NCI-H1048 (cell line): ENCODE measurements around the gene MSTN.

ENCODE experiments used
- DNase-seq: peaks from one replicate; lab custom pipeline; 2025; lab: John Stamatoyannopoulos, UW

The MSTN gene

GRCh38 chr2:190062601-190063000 is at the start of gene MSTN:
Gene MSTN (minus strand): TSS chr2:190062729. CDS start chr2:190062596, 133 bp downstream.
- no peak for DNase-seq

DNA sequence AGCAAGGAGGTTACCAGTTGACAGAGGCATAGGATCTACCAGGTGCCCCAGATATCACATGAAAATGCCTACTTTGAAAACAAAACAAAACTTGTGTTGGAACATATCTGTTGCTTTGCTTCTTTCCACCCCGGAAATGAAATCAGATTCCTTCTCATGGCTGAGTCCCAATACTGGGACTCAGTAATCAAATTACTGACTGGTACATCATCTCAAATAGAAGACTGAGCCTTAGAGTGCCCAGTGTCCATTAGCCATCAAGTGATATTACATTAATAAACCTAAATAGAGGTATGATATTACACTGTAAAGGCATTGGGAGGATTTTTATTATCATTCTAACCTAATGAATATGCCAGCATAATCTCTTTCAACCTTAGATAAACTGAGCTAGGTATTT is 48.6 kb upstream of the MSTN start:
- DNase-seq = no peak

- DNase-seq = no peak
These were observed 48.2 kb upstream of the MSTN start for GRCh38 chr2:190110699-190111098.

- DNase-seq = no peak
These were observed 47.6 kb upstream of the MSTN start for GRCh38 chr2:190110131-190110530.

DNA sequence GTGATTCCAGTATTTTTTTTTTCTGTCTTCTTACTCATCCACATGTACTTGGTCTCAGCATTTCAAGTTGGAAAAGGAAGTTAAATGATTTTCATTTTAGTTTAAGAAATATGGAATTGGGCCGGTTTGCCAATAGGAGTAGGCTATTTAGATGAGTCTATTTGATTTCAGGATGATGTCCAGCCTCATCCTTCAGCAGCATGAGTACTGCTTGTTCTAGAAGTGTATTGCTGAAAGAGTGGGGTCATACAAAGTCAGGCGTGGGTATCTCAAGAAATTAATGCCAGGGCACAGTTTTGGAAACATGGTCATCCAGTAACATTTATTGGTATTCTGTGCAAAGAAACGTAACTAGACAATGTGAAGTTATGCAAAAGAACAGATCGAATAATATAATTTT is 44.9 kb upstream of the MSTN start:
- no peak for DNase-seq

GRCh38 chr2:190106783-190107182 is 44.3 kb upstream of the MSTN start:
- DNase-seq = no peak

- no peak for DNase-seq
These were observed 43.0 kb upstream of the MSTN start for GRCh38 chr2:190105554-190105953.

DNA sequence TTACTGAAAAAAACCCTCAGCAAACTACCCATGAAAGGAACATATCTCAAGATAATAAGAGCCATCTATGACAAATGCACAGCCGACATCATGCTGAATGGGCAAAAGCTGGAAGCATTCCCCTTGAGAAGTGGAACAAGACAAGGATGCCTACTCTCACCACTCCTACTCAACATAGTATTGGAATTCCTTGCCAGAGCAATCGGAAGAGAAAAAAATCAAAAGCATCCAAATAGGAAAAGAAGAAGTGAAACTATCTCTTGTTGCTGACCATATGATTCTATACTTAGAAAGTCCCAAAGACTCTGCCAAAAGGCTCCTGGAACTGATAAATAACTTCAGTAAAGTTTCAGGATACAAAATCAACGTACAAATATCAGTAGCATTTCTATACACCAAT is 40.6 kb upstream of the MSTN start:
- no peak for DNase-seq

GRCh38 chr2:190099890-190100697 is 37.6 kb upstream of the MSTN start:
- DNase-seq = no peak

DNA sequence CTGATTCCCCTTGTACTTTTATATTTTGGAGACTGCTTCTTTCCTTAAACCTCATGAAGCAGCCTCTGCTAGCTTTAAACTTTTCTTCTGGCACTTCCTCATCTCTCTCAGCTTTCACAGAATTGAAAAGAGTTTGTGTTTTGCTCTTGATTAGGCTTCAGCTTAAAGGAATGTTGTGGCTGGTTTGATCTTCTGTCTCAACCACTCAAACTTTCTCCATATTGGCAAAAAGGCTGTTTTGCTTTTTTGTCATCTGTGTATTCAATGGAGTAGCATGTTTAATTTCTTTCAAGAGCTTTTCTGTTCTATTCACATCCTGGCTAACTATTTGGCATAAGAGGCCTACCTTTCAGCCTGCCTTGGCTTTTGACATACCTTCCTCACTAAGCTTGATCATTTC is 36.3 kb upstream of the MSTN start:
- no peak for DNase-seq

DNA sequence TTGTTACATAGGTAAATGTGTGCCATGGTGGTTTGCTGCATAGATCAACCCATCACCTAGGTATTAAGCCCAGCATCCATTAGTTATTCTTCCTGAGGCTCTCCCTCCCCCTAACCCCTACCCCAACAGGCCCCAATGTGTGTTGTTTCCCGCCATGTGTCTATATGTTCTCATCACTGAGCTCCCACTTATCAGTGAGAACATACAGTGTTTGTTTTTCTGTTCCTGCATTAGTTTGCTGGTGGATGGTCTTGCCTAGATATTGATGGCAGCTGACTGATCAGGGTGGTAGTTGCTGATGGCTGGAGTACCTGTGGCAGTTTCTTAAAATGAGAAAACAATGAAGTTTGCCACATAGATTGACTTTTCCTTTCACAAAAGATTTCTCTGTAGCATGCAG is 34.6 kb upstream of the MSTN start:
- DNase-seq = no peak

DNA sequence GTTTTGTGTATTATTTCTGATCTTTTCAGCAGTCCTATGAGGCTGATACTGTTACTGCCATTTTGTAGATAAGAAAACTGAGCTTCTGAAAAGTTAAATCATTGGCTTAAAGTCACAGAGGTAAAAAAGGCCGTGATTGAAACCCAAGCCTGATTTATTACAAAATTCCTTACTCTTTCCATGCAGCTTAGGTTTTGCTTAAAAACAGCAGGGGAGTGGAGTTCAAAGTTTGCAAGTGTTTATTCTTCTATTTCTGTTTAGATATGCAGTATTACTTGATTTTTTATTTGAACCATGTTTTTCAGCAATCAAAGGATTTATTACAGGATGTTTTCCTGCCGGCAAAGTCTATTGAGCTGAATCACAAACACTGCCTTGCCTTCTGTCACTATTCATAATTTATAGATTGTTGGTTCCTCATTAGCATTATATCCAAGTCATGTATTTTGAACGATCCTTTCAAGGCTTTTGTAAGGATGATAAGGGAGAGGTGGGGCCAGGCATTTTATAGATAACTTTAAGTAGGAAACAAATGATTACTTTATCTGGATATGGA is 31.9 kb upstream of the MSTN start:
- no peak for DNase-seq

DNA sequence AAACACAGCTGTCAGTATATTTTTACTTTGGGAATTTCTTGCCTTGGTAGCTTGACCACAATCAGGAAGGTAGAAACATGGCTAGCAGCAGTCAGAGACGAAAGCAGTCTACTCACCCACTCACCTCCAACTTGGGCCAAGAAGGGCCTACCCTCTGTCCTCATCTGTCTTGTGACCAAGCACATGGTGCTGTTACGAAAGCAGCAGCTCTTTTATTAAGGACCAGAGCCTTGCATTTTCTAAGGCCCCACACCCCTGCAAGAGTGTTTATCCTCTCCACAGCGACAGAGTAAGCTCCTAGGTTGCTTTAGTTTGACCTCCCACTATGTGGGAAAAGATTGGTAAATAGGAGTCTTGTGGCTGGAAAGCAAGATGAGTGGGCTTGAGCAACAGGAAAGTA is 31.3 kb upstream of the MSTN start:
- DNase-seq = no peak

GRCh38 chr2:190090148-190090547 is 27.6 kb upstream of the MSTN start:
- no peak for DNase-seq

DNA sequence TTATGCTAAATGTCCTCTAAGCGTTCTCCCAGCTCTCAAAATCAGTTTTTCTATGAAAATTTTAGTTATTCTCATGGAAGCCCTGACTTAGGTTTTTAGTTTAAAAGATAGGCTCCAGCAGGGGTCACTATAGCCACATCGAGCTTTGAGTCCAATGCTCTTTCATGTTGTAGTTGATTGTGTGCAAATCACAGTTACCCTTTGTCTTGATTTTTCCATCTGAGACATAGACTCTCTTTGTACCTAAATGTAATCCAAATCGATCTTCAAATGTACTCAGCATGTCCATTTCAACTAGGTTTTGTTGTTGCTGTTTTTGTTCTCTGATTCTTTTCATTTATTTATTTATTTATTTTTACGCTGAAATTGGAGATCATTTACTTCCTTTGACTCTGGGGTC is 26.4 kb upstream of the MSTN start:
- DNase-seq = peak; percentile 2

DNA sequence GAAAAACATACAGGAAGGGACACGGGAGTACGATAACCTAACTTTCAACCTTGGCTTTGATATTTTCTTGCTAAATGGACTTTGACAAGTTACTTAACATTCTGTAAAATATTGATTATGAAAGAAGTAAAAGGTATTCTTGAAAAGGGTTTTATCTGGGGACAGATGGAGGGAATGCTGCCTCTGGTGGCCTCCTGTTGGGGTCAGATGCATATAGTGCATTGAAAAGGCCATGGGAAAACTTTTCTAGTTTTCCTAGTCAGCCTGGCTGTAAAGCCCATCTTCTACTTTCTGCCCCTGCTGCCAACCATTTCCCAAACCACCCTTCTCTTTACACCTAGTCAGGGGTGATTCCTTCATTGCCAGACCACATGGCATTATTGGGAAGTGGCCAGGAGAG is 22.2 kb upstream of the MSTN start:
- DNase-seq = no peak

GRCh38 chr2:190082118-190082517 is 19.6 kb upstream of the MSTN start:
- DNase-seq = no peak

- no peak for DNase-seq
These were observed 18.1 kb upstream of the MSTN start for GRCh38 chr2:190080527-190081049.

DNA sequence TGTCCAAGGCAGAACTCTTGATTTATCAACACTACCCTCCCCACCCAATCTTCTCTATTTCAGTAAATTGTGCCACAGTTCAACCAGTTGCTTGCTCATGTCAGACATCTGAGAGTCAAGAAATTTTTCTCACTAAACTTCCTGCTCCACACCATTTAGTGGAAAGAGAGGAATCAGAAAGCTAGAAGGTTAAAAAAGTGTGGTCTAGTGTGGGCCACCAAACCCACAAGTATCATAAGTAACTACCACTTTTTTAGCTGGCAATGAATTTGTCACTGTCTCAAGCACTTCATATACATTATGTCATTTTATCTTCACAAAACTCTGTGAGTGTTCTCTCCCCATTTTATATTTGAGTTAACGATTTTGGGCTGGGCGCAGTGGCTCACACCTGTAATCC is 16.6 kb upstream of the MSTN start:
- DNase-seq = no peak

DNA sequence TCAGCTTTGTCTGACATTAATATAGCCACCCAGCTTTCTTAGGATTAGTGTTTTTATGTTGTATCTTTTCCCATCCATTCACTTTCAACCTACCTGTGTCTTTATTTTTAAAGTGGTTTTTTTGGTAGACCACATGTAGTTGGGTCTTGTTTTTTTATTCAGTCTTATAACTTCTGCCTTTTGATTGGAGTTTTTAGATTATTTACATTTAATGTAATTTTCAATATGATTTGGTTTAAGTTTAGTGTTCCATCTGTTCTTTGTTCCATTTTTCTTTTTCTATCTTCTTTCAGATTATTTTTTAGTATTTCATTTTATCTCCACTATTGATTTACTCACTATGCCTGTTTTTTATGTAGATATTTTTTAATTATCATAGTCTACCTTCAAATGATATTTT is 13.1 kb upstream of the MSTN start:
- DNase-seq = no peak

GRCh38 chr2:190069936-190070696 is 7.6 kb upstream of the MSTN start:
- peak; percentile 26 for DNase-seq

DNA sequence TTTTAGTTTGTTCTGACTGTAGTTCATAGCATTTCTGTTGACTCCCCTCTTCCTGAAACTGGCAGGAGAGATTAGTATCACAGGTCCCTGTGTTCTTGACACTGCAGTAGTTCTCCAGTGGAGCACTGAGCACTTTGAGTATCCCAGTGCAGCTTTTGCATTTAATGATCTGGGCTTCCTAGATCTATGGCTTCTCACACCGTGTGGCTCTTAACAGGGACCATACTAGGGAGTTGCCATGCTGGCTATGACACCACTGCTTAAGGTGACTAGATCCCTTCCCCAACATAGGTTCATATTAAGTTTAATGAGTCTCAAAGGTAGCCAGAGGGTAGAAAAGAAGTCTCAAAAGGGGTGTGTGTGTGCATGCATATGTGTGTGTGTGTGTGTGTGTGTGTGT is 6.2 kb upstream of the MSTN start:
- DNase-seq = no peak

DNA sequence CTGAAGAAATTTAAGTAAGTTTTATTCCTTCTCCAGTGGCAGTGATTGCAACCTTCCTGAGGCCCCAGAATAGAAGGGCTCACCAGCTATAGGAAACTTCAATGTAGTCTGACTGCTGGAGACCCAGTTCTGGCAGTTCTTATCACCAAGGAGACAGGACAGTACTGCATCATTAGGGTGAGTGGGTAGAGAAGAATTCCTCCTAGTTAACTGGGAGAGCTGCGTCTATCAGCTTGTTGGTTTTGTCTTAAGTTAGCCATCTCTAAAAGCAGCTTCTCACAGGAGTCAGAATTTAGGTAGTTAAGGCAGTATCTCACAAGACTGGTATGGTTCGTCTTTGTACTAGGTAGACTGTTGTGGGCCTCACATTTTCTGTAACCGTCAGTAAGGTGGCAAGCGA is 3.3 kb upstream of the MSTN start:
- DNase-seq = no peak
